GM12865 (cell line): ENCODE results near the gene PALLD.

Source experiments
- DNase-seq: peaks from one replicate; pipeline ENCODE4 v3.0.0; 2010; ENCODE audit warnings: low read depth
- H3K4me3 ChIP-seq: 2 replicates; pipeline ENCODE4 v1.5.1; 2011; ENCODE audit warnings: mild to moderate bottlenecking, low read depth, low read length, control low read depth
- TF ChIP-seq, protein P1 (sequence below): IDR thresholded peaks from 2 replicates; pipeline ENCODE4 v1.5.1; 2011; ENCODE audit warnings: low read length, control low read depth, low read depth, inconsistent platforms; ENCODE audit not compliant: insufficient read depth; ENCODE audit errors: missing control alignments

The PALLD gene

DNA sequence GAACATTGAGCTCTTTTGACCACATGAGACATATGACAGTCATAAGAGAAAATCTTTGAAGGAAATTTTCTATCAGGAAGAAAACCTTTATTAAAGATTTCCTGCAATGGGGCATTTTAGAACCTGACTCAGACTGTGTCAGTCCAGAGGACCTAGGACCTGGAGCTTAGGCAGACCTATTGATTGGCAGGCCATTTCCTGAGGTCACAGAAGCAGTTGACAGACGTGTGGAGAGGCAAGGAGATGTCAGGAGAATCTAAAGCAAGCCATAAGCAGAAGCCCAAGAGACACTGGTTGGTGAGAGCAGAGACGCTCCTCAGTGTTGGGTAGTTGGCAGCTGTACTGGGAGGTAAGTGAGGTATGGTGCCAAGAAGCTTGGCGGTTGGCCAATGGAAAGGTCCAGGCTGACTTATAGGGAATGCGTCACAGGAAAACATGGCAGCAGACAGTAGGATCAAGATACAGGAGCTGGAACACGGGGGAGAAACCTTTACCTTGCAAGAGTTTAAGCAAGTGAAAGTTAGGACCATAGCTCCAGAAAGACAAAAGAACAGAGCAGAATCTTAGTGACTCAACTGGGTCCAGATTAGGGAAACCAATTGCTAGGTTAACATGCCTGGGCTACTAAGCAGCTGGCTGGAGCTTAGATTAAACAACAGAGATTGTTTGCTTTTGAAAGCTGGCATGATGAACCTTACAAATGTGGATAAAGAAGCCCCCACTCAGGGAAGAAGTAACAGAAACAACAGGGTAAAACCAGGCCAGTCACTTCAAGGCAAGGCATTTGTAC lies 18.6 kb downstream of the PALLD start:
- no peak overlapping the region for H3K4me3 ChIP-seq
- TF ChIP-seq, protein P1, sequence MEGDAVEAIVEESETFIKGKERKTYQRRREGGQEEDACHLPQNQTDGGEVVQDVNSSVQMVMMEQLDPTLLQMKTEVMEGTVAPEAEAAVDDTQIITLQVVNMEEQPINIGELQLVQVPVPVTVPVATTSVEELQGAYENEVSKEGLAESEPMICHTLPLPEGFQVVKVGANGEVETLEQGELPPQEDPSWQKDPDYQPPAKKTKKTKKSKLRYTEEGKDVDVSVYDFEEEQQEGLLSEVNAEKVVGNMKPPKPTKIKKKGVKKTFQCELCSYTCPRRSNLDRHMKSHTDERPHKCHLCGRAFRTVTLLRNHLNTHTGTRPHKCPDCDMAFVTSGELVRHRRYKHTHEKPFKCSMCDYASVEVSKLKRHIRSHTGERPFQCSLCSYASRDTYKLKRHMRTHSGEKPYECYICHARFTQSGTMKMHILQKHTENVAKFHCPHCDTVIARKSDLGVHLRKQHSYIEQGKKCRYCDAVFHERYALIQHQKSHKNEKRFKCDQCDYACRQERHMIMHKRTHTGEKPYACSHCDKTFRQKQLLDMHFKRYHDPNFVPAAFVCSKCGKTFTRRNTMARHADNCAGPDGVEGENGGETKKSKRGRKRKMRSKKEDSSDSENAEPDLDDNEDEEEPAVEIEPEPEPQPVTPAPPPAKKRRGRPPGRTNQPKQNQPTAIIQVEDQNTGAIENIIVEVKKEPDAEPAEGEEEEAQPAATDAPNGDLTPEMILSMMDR, result no peak
- DNase-seq, result no peak

DNA sequence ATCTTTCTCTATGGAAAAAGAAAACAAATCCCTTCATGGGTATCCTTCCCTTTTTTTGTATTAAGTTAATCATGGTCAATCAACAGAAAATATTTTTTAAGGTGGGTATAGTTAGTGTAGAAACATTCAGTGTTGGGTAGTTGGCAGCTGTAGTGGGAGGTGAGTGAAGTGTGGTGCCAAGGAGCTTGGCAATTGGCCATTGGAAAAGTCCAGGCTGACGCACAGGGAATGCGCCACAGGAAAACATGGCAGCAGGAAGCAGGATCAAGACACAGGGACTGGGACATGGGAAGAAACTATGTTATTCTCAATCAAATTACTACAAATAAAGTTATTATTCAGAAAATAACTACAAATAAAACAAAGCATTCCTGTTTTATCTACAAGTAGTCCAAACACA lies 20.0 kb downstream of the PALLD start:
- no peak for DNase-seq
- TF ChIP-seq, protein P1, result no peak
- no peak overlapping the region for H3K4me3 ChIP-seq

DNA sequence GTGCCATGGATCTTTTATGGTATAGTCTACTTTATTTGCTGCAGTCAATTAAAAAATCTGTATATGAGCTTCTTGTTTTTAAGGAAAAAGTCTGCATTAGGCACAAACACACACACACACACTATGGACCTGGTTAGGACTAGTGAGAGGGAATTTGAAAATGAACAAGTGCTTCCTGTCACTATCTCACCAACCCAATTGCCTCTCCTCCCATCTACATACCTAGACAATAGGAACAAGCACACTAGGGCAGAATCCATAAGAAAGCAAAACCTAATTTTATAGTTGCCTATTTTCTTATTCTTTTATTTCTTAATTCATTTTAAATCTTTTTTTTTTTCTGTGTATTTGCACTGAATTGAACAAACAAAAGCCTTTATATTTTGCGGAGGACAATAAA lies 22.7 kb downstream of the PALLD start:
- TF ChIP-seq, protein P1, result no peak
- no peak overlapping the region for H3K4me3 ChIP-seq
- no peak for DNase-seq

DNA sequence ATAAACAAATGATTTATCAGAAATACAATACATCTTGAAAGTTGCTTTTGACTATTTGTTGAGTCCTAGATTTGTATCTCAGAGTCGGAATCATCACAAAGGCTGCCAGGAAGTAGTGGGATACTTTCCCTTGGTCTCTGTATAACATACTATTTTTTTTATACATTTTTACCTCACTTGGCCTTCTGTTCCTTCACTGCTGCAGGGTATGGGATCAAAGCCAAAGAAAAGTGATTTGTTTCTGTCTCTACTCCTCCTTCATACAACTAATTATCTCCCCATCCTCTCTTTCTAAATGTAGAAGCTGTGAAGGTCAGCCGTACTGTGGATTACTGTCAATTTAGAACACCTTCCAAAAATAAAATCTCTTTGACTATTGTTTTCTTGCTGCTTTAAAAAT lies 24.9 kb downstream of the PALLD start:
- DNase-seq, result no peak
- TF ChIP-seq, protein P1, result no peak
- H3K4me3 ChIP-seq, result no peak overlapping the region

DNA sequence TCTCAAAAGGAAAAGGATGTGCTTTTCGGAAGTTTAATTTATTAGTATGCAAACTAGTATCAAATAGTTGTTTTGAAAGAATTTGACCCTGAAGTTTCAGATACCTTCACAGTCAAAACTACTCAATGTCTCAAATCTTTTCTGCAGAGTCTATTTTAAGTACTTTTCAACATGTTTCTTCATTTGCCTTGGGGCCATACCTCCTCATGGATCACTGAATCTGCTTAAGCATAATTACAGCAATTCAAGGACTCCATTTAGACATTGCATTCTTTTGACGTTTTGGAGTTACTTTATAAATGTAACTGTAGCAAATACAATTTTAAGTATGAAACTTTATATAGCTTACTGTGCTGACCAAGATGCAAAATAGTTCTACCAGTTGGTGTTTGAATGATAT lies 25.5 kb downstream of the PALLD start:
- TF ChIP-seq, protein P1, result no peak
- no peak for DNase-seq
- no peak overlapping the region for H3K4me3 ChIP-seq

DNA sequence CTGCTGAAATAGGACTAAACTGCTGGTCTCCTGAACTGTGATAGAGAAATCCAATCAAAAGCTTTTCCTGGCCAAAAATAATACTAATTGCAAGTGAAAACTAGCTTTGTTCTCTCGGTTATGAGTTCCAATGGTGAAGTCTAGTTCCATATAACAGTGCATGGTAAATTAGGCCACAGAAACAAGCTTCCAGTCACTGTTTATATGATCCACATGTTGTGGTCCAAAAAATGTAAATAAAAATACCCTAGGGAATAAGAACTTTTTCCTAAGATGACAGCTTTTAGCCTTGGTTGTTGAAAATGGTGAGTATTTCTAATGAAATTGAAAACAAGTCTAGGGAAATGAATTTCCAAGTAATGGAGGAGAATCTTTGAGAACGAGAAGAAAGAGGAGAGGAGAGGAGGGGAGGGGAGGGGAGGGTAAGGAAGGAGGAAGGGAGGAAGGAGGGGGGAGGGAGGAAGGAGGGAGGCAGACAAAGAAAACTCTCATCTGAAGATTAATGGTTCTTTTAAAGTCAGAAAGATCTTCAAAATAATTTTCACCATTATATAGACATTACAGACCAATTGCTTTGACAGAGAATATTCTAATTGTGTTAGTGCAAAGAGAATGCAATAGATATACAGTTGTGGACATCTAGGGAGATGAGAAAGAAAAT lies 26.1 kb downstream of the PALLD start:
- TF ChIP-seq, protein P1, result no peak
- no peak for DNase-seq
- H3K4me3 ChIP-seq, result no peak overlapping the region
